NCI-H2107 treated with DMSO at 0.1 percent for 48 hours (cell line): ENCODE measurements around the gene HDX.
"Not testable (repeated sequence)": the region's sequence is repeated elsewhere in the genome, so short reads cannot be mapped to it uniquely, and the experiment has no call there.

ENCODE experiments used
- DNase-seq: peaks from one replicate; lab custom pipeline; 2025; ENCODE audit not compliant: unreplicated experiment; lab: John Stamatoyannopoulos, UW

HDX gene, protein sequence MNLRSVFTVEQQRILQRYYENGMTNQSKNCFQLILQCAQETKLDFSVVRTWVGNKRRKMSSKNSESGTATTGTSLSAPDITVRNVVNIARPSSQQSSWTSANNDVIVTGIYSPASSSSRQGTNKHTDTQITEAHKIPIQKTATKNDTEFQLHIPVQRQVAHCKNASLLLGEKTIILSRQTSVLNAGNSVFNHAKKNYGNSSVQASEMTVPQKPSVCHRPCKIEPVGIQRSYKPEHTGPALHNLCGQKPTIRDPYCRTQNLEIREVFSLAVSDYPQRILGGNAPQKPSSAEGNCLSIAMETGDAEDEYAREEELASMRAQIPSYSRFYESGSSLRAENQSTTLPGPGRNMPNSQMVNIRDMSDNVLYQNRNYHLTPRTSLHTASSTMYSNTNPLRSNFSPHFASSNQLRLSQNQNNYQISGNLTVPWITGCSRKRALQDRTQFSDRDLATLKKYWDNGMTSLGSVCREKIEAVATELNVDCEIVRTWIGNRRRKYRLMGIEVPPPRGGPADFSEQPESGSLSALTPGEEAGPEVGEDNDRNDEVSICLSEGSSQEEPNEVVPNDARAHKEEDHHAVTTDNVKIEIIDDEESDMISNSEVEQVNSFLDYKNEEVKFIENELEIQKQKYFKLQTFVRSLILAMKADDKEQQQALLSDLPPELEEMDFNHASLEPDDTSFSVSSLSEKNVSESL

GRCh38 chrX:84501798-84502628, at the start of gene HDX:
HDX (minus strand) TSS chrX:84502453; CDS start chrX:84475397, 27,056 bp downstream.
- peak; percentile 92 for DNase-seq

GRCh38 chrX:84541315-84541714, 39.1 kb upstream of the HDX start:
- not testable (repeated sequence) for DNase-seq

DNA sequence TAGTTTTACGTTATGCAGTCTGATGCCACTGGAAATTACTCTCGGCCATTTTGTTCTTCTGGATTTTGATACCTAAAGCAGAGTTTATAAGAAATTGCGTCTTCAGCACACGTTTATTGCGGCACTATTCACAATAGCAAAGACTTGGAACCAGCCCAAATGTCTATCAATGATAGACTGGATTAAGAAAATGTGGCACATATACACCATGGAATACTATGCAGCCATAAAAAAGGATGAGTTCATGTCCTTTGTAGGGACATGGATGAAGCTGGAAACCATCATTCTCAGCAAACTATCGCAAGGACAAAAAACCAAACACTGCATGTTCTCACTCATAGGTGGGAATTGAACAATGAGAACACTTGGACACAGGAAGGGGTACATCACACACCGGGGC, 35.4 kb upstream of the HDX start:
- not testable (repeated sequence) for DNase-seq

GRCh38 chrX:84488426-84488825, 13.8 kb downstream of the HDX start:
- no peak for DNase-seq

DNA sequence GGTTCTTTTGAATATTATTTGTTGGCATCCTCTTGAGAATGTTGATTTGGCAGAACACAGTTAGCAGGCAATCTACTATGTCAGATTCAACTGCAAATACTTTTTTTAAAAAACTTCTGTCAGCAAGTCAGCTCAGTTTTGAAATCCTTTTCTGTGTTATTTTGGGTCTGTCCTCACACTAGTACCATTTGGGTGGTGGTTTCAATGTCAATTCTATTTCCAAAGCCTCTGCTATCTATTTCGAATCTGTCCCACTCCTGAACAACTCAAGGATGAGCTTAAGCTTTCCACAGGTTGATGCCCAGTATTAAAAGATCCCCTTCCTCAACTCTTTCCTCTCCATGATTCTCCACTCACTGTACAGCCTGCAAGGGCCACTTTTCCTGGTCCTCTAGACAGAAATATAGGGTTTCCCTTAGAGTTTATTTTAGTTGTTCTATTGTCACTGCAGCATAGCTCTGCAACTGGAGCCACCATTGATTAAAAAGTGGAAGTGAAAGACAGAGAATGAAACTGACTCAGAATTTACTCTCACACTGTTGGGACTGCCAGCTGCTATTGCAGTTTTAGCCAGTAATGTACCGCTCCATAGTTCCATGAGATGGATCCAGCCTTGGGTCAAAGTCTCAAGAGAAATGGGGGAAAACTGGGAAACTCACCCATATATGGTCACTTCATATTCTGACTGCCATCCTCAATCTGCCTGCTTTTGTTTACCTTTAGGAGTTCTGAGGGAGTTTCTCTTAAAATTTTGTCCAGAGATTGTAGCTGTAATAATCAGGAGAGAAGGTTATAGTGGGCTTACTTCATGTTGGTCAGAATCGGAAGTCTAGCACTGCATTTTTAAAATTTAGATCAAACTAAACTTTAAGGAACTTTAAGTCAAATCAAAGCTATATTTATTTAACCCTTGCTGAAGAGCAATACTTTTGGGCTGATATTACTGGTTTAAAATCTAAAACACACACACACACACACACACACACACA, 14.6 kb downstream of the HDX start:
- no peak for DNase-seq

DNA sequence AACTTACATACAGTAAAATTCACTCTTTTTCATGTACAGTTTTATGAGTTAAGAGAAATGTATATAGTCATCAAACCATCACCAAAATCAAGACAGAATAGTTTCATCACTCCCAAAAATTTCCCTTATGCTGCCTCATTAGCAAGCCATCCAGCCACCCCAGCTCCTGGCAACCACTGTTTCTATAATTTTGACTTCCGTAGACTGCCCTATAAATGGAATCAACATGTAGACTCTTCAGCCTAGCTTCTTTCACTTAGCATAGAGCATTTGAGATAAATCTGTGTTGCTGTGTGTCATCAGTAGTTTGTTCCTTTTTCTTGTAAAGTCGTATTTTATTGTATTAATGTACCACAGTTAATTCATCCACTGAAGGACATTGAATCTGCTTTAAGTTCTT, 23.2 kb downstream of the HDX start:
- DNase-seq, result no peak

GRCh38 chrX:84477114-84477513, 25.1 kb downstream of the HDX start:
- no peak for DNase-seq

DNA sequence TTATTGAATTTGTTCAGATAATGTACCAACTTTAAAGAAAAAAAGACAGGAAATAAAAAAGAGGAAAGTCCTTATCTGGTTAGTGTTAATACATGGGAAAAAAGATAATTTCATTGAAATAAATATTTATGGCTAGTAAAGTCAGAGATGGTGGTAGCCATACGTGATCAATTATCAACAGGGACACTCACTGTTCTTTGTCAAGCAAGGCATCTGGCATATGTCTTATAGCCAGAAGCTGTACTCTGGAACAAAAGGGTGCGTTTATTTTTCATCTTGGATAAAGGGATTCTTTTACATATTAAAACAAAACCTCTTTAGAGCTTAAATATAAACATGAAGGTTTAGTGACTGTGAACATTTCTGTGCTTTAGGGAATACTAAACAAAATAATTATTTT, 26.7 kb downstream of the HDX start:
- no peak for DNase-seq

DNA sequence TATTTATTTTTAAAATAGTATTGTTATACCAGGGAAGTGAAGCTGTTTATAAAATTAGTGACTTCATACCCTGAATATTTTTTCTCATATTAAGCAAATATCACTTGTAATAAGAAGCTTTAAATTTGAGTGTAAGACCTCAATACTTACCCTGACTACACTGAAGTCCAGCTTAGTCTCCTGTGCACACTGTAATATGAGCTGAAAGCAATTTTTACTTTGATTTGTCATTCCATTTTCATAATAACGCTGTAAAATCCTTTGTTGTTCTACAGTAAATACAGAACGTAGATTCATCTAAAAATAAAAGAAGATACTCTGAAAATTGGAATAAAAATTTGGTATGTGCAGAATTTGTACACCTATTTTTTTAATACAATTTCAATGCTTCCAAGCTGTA, 27.2 kb downstream of the HDX start:
- DNase-seq, result no peak

DNA sequence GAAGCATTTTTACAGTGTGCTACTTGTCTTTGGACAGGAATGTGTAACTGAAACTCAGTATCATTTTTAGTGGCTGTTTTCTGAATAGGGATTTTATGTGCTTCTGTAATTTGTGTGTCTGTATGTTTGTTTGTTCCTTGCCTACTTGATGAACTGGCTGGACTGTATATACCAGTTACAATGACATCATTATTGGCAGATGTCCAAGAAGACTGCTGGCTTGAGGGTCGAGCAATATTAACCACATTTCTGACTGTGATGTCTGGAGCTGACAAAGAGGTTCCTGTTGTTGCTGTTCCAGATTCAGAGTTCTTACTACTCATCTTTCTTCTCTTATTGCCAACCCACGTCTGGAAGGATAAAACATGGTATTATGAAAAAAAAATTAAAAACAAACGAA, 33.0 kb downstream of the HDX start:
- no peak for DNase-seq

- no peak for DNase-seq
These were observed 34.4 kb downstream of the HDX start for GRCh38 chrX:84467898-84468297.

DNA sequence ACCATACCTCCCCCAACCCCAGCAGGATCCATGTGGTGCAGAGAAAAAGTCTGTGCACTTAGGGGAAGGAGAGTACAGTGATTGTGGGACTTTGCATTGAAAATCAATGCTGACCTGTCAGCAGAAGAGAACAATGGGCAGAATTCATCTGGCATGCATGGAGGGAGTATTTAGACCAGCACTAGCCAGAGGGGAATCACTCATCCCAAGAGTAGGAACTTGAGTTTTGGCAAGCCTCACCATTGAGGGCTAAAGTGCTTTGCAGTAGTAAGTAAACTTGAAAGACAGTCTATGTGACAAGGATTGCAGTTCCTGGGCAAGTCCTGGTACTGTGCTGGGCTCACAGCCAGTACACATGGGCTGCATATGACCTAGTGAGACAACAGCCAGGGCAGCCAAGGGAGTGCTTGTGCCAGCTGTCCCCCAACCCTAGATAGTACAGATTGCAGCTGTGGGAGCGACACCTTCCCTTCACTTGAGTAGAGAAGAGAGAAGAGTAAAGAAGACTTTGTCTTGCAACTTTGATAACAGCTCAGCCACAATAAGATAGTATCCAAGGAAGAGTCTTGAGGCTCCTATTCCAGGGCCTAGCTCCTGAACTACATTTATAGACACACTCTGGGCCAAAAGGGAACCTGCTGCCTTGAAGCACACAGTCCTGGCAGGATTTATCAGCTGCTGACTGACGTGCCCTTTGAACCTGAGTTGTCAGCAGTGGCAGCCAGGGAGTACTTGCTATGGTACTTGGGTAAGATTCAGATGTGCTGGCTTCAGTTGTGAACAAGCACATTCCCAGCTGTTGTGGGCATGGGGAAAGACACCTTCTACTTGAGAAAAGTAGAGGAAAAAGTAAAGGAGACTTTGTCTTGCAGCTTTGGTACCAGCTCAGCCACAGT, 48.7 kb downstream of the HDX start:
- DNase-seq, result no peak

DNA sequence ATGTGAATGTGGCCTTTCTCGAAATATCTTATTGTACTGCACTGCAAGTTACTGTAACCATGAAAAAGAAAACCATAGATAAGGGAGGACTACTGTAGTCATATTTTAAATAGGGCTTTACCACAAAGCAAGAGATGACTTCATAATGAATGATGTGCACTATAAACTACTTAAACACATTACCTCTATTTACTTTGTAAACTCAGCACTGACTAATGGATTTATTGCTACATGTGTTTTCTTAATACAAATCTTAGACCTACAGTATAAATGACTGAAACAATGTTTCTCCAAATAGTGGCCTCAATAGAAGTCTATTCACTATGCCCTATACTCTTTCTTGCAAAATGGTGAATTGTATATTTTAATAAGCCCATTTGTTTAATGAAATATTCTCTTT, 61.1 kb downstream of the HDX start:
- DNase-seq, result no peak

DNA sequence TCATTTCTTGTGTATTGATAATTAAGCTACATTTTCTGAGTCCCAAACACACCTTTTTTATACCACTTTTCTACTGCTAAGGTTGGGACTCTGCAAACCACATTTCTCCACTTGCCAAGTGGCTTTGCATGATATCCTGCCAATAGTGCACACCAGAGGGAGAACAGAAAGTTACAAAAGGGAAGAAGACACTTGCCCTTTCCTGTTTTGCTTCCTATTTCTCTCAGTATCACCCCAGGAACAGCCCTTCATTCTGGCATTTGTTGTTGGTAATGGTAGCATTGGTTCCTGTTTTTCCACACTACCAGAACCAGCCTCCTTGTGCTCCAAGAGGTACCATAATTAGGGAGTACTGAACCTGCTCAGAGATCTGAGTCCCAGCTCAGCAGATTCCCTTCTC, 87.1 kb downstream of the HDX start:
- no peak for DNase-seq

GRCh38 chrX:84363663-84364062, 138.6 kb downstream of the HDX start:
- DNase-seq, result peak; percentile 80

- no peak for DNase-seq
These were observed 139.2 kb downstream of the HDX start for GRCh38 chrX:84363051-84363450.

GRCh38 chrX:84362184-84362838, 139.9 kb downstream of the HDX start:
- no peak for DNase-seq

DNA sequence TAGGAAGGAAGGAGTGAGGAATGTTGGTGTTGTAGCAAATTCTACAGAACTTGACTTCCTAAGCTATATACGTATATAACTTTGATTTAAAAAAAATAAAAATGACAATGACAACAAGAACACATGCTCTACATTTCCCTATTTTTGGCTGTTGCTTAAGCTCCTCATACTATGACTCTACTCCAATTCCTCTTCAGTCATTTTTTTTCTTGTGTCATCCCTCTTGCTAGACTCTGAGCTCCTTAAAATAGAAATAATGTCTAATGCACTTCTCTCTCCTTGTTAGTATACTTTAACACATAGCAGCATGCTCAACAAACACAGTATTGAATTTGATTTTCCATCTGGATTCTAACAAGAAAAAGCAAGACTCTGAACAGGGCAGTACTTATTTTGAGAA, 144.0 kb downstream of the HDX start:
- DNase-seq, result no peak

DNA sequence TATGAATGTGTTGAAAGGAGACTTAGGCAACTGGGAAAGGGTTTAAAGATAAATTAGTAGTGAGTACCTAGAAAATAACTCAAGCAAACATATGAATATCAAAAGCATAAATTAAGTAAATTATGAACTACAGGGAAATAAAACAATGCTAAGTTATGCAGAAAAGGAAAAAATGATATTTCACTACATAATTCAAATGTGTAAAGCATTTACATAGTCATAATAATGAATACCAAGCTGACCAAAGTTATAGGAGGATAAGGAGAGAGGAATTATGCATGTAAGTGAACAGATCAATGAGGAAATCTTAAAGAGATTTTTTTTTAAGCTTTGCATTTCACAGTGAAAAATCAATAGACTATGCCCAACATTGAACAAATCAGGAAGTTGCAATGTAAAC, 145.0 kb downstream of the HDX start:
- DNase-seq, result no peak
